GM11168 (cell line): Measurements from ENCODE around the gene TMEM222.

ENCODE experiments used
- in situ Hi-C: fragments of 300-500 bp; cut with MboI; formaldehyde crosslinking; loops from one replicate; pipeline ENCODE4 v1.12.0; 2022; ENCODE audit warnings: low sequenced_read_pairs; ENCODE audit not compliant: unreplicated experiment

The TMEM222 gene

DNA sequence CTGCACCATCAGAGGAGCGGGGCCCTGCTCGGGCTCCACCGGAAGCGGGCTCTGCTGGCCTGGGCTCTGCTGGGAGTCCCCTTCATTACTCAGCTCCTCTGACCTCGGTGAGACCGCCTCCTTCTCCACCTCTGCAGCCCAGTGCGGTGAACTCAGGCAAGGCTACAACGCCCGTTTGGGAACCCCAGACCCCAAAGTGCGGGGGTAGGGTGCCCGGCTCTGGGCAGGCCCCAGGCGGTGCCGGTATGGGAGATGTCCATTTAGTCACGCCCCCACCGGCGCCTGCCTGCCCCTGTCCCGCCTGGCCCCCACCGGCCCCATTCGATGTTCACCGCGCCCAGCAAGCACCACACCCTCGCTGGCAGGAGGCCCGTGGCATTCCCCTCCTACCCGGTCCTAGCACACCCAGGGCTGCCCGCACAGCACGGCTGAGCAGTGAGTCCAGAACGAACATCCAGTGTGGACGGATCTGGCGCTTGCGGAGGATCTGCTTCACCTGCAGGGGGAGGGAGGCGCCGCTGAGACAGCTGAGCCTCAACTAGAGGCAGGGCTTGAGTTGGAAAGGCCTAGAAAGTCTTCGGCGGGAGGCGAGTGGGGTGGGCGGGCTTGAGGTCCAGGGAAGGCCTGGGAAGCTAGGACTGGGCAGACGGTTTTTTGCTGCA lies 34.8 kb downstream of the TMEM222 start:
- in situ Hi-C loops = no loop called here

DNA sequence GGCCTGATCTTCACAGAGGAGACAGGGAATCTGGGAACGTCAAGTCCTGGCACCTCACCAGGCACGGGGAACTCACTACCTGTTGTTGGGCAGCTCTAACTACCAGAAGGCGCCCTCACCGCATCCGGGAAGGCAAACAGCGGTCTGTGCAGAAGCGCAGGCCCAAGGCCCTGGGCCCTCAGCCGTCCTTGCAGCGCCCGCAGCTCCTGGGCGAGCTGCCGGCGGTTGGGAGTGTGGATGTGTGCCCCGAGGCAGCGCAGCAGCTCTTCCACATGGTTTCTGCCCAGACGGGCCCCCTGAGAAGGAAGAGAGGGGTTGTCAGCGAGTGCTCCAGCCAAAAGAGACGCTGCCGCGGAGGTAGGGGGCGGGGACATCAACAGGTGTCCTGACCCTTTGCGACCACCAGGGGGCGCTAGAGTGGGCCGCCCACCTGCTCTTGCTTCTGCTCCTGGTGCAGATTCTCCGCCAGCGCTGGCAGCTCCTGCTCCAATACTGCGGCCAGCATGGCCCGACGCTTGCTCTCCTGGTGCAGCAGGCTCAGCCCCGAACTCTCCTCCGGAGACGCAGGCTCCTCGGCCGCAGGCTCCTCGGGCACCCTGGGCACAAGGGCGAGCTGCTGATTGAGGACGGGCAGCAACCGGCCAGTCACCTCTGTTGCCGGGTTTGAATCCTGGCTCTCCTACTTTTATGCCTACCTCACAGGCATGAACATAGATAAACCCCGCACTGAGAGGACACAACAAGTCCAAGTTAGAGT lies 35.5 kb downstream of the TMEM222 start:
- in situ Hi-C loops = no loop called here

DNA sequence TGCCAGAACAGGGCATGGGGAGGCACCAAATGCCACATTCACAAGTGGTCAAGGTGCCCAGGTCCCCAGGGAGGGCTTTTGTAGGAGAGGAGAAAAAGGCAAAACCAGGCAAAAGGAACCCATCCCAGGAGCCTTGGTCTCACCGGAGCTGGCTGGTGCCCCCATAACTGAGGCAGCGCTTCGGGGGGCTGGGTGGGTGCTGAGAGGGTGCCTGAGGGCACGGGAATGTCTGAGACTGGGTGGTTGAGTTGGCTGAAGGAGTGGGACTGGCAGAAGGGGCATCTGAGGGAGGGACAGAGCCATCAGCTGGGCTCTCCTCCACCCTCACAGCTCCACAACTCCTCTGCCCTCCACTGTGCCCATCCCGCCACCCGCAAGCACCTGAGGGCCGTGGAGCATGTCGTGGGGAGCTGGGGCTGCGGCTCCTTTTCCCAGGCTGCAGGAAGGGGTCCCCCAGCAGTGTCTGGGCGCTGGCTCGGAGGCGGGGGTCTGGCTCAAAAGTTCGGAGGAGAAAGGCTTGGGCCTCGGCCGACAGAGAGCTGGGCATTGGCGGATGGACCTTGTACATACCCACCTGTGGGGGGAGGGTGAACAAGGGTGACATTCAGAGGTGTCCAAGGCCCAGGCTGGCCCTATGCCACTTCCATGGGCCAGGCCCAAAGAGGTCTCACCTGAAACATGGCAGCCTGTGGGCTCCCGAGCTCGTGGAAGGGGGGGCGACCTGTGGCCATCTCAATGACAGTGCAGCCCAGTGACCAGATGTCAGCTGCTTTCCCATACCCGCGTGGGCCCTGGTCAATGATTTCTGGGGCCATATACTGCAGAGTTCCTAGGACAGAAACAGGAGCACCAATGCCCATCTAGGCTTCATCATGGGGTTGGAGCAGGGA lies 36.3 kb downstream of the TMEM222 start:
- in situ Hi-C loops = no loop called here

DNA sequence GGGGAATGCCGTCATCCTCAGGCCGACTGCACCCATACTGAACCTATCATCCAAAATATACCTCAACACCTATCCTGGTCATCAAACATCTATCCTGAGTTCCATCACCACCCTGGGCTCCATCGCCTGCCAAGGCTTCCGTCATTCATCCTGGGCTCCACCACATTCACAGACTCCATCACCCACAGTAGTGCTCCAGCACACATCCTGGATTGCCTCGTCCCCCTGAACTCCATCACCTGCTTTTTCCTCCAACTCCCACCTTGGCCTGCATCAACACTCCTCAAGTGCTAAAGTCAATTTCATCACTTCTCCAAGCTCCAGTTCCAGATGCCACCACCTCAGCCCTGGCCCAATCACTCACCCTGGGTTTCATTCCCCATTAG lies 37.0 kb downstream of the TMEM222 start:
- in situ Hi-C loops = no loop called here

DNA sequence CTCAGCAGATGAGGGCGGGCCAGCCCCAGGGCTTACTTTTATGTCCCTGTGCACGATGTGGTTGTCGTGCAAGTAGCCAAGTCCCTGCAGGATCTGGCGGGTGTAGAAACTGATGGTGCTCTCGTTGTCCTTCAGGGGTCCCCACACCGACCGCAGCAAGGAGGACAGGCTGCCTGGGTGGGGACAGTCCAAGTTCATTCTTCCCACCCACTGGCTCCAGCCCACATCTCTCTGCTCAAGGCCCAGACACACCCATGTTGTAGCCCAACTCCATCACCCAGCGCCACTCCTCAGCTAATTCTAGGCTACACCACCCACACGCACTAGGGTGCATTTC lies 37.8 kb downstream of the TMEM222 start:
- in situ Hi-C loops = no loop called here

DNA sequence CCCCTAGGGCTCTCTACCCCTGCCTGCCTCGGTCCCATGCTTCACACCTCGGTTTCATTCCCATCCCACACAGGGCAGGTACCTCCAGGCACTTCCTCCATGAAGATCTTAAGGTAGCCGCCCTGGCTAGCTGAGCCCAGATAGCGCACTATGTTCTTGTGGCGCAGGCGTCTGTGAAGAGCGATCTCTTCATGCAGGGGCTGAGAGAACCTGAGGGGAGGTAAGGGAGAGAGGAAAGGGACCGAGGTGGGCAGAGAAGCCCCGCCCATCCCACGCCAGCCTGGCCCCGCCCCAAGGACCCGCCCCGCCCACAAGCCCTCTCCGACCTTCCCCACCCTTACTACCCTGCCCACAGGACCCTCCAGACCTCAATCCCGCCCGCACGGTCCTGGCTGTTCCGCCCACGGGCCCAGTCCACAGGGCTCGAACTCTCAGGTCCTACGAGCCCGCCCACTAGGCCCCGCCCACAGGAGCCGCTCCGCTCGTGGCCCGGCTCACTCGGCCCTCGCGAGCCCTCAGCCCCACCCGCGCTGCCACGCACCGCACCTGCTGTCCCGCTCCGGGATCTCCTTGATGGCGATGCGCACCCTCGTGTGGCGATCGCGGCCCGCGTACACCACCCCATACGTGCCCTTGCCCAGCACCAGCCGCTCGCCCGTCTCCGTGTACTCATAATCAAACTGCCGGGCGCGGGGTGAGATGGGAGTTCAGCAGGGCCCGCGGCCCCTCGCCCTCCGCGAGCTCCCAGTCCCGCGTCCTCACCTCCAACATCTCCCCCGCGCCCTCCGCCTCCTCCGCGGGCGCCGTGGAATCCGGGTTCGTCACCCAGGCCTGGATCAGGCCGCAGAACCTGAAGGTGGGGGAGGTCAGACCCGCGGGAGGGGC lies 38.4 kb downstream of the TMEM222 start:
- in situ Hi-C loops = no loop called here

DNA sequence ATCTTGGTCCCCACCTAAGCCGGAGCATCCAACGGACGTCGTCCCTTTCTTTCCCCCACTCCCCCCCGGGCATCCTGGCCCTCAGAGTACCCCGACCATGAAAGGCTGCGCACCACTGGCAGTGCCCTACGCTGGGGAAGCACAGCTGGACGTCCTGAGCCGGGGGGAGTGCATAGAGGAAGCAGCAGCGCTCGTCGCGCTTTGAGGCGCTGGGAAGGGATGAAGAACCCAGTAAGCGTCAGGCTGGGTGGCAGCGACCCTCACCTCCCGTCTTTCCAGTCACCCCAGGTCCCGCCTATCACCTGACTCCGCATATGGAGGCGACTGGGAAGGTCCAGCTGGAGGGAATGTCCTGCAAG lies 39.1 kb downstream of the TMEM222 start:
- in situ Hi-C loops = no loop called here

DNA sequence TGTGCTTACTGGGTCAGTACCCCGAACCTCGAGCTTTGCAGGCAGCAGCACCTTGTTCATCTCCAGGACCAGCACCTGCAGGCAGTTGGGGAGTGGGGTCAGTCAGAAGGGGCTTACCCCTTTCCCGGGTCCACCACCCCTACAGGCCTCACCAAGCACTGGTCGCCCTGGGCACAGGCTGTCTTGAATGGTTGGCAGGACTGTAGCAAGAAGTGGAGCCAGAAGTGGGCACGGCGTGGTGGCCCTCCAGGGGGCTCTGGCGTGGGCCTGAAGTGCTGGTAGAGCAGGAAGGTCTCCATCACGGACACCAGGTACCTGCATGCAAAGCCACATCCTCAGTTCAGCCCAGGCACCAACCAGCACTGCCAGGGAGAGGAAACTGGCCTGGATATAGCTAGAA lies 39.6 kb downstream of the TMEM222 start:
- in situ Hi-C loops = no loop called here

DNA sequence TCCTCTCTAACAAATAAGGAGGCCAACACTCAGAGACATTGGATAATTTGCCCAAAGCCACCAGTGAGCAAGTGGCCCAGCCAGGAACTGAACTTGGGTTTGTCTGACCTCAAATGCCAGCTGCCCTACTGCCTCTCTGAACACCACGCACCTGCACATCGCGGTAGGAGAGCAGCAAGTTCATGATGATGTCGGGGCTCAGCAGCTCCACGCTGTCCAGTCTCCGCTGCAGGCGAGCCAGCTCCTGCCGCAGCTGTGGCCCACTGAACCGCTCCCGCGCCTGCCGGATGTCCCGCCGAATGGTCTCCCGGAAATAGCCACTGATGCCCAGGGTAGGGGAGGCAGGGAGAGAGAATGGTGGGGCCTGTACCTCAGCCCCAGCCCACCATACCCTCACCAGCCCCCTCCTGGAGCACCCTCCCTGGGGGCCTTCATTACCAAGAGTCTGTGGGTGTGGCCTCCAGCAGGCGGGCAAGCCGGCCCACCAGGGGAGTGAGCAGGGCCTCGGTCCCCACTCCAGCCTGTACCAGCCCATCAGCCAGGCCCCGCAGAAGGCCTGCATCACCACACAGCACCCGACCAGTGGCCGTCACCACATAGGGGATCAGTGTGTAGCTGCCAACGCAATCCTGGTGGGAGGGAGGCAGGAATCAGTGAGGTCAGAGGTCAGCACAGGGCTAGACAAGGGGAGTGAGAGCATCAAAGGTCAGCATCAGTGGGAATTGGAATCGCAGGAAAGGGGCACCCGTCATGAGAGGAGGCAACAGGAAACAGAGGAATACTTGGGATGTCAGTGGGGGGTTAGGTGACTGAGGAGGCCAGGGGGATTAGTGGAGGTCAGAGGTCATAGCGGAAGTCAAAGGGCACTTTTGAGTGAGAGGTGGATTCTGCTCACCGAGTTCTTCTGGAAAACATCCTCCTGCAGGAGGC lies 42.1 kb downstream of the TMEM222 start:
- in situ Hi-C loops = no loop called here

DNA sequence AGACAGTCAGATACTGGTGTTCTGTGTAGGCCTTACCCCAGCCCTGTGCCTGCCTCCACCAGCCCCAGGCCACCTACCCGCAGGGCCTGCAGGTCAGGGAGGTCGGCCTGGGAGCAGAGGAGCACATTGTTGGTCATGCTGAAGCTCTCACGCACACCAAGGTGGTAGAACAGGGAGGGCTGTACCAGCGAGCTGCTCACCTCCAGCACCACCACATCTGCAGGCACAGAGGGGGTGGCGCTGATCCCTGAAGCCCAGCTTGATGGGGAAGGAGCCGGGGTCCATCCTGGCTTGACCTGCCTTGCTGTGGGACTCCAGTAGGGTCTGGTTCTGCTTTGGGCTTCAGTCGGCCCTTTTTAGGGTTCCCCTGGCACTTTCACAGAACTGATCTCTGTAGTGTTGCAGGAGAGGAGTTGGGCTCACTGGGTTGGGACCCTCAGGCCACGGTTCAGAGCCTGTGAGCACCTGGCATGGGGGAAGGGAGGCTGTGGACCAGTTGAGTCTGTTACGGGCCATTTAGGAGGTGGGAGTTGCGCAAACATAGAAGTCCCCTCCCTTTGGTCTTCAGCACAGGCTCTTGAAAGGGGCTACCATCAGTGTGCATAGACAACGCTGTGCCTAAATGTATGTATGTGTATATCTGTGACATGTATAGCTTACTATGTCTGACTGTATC lies 42.9 kb downstream of the TMEM222 start:
- in situ Hi-C loops = no loop called here

DNA sequence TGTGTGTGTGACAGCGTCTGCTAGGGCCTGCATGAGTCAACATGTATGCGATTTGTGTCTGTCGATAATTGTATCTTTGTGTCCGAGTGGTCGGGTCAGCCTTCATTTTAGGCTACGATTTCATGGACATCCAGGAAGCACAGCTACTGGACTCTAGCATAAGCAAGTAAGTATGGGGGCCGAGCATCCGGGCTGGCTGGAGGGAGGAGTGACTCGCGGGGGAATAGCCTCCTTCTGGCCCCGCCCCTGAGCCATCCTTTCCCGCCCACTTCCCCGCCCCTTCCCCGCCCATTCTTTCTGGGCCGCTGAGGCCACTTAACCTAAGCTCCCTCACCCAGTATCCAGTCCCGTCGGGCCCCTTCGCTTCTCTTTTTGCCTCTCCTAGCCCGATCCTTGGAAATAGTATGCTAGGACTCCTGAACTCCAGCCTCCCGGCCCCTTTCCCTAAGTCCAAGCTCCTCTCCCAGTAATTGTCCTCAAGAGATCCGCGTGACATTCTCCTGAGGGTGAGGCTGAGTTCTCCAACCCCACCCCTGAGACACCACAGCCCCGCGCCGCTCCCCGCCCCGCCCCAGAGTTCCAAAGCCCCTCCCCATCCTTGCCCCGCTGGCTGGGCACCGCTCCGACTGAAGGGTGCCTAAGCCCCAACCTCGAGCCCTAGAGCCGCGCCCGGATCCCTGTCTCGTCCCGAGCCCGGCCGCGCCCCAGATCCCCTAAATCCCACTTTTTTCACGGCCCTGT lies 43.6 kb downstream of the TMEM222 start:
- in situ Hi-C loops = no loop called here

DNA sequence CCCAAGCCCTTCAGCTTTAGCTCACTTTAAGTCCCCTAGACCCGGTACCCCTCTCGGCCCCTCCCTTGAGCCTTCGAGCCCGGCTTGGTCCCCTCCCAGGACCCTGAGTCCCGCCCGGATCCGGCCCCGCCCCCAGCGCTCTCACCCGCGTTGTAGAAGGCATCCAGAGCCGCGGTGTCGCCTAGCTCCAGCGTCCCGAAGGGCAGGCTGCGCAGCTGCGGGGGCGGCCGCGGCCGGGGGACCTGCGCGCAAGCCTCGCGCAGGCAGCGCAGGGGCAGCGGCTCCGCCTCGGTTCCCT lies 44.1 kb downstream of the TMEM222 start:
- in situ Hi-C loops = no loop called here

DNA sequence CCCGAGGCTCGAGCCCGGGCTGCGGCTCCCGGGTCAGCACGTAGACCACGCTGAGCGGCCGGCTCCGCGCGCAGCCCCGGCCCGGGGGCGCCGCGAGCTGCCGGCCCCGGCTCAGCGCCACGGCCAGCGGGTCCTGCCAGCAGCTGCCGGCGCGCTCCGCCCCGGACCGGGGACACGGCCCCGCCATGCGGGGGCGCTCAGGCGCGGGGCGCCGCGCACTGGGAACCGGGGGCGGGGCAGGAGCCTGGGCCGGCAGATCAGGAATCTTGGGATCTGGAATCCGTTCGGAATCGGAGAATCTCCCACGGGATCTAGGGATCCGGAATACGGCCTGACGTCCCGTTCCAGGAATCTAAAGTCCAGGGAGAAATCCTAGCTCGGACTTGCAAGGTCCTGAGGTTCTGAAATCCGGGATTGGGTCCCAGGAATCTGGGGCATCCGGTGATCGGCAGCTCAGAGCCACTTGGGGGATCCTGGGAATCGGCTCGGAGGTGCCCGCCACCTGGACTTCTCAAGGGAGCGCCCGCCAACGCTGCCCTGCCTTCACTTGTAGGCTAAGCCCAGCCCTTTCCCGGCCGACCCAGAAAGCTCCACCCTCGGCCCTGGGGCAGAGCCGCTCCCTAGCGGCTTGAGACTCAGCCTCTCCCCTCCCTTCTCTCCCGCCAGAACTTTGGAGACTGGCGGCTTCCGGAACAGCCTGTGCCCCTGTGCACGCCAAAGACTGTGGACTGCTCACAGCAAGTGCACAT lies 44.6 kb downstream of the TMEM222 start, which contains the start of gene MAP3K6:
Gene MAP3K6, minus strand, starts transcription at position 551 of the 749 bp plus-strand sequence. Its CDS starts 364 bp downstream, at position 187.
- in situ Hi-C loops = no loop called here

DNA sequence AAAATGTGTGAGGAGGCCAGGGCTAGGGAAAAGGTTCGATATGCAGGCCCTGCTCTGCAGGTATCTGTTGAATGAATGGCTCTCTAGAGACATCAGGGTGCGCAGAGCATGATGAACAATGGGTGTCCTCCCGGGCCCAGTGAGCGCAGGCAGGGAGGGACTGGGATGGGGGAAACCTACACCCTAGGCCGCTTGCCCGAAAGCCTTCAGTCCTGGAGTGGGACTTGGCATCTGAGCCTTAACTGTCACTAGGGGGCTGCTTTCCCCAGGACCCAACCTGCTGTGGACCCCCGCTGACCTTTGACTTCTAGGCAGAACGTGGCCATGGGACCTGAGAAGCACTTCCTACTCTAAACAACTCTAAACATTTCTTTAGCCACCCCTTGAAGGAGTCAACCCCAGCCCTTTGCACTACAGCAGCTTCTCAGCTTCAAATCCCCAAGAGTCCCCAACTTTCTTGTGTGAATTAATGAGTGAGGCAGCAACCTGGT lies 45.2 kb downstream of the TMEM222 start:
- in situ Hi-C loops = no loop called here

DNA sequence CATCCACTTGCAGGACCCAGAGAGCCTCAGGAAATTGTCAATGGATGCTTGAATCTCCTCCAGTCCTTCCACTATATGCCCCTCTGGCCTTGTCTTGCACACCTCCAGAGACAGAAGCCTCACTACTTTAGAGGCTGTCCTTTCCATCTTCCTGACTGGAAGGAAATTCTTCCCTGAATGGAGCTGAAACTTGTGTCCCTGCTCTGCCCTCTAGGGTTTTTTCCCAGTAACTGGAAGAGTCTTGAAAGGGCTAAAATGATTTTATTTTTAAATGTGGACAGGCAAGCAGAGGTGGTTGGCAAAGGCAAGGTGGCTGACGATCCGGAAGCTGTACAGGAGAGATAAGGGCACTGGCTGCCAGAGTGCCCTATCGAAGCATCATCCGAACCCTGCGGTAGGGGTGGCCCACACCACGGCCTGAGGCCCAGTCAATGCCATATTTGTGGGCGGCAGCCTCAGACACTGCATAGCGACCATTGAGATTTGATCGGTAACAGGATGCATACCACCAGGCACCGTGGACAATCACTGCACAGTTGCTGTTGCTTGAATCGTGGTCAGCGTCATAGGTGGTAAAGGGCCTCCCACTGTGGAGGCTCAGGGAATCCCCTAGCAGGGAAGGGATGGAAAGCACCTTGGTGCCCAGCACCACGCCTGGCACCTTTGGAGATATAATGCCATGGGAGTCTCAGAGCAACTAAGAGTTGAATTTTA lies 47.1 kb downstream of the TMEM222 start:
- in situ Hi-C loops = no loop called here

DNA sequence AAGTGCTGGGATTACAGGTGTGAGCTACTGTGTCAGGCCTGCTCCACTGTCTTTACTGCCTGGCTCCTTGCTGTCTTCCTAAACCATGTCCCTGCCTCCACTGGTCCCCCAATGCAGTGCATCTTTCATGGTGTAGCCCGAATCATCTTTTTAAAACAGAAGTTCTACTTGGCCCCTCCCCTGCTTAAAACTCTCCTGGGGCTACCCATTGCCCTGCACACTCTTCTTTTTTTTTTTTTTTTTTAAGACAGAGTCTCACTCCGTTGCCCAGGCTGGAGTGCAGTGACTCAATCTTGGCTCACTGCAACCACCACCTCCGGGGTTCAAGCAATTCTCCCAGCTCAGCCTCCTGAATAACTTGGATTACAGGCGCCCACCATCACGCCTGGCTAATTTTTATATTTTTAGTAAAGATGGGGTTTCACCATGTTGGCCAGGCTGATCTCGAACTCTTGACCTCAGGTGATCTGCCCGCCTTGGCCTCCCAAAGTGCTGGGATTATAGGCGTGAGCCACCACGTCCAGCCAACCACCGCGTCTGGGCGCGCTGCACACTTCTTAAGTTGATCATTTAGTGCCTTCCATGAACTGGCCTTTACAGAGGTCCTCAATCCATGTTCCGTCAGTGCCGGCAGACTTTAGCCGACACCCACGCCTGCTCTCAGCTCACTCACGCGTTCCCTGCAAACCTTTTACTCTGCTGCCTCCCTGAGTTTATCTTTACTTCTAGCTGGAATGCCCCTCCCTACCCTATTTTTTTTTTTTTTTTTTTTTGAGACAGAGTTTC lies 50.3 kb downstream of the TMEM222 start:
- in situ Hi-C loops = no loop called here
